GM11168 (cell line): ENCODE results near the gene PRKCSH.
"Not testable (repeated sequence)": the region's sequence is repeated elsewhere in the genome, so short reads cannot be mapped to it uniquely, and the experiment has no call there.

ENCODE experiments used
- in situ Hi-C: fragments of 300-500 bp; cut with MboI; formaldehyde crosslinking; loops from one replicate; pipeline ENCODE4 v1.12.0; 2022; ENCODE audit warnings: low sequenced_read_pairs; ENCODE audit not compliant: unreplicated experiment

The PRKCSH gene

DNA sequence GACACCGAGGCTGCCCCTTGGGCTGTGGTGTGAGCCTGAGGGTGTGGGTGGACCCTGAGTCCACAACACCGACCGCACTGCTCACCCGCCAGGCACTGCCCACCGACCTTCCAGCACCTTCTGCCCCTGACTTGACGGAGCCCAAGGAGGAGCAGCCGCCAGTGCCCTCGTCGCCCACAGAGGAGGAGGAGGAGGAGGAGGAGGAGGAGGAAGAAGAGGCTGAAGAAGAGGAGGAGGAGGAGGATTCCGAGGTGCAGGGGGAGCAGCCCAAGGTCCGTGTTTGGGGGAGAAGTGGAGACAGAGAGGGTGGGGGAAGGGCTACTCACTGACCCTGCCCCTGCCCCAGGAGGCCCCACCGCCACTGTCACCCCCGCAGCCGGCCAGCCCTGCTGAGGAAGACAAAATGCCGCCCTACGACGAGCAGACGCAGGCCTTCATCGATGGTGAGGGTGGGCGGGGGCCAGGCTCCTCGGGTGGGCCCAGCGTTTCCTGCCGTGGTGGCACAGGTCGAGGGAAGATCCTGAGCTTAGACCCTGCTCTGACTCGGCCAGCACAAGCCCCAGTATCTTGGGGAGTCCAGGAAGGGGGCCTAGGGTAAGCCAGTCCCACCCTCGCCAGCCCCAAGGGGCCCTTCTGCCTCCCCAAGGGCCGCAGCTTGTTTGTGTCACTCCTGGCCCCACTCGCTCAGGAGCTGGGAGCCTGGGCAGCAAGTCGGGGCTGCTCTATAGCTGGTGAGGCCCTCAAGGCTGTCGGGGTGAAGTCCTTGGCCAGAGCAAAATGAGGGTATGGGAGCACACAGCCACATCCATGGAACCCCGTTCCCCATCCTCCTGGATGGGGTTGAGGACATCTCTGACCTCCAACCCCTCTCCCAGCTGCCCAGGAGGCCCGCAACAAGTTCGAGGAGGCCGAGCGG lies 12.2 kb downstream of the PRKCSH start:
- in situ Hi-C loops = no loop called here

DNA sequence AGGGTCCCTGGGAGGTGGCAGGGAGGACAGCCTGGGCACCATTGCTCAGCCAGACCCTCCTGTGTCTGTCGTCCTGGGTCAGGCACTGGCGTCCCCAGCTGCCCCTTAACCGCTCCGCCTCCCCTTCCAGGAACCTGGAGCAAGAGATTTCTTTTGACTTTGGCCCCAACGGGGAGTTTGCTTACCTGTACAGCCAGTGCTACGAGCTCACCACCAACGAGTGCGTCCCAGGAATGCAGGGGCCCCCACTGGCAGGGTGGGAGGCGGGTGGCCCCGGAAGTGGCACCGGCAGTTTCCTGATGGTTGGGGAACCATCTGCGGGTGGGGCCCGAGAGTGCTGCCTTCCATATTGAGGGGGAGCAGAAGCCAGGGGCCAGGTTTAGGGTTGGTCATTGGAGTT lies 13.0 kb downstream of the PRKCSH start:
- in situ Hi-C loops = no loop called here

DNA sequence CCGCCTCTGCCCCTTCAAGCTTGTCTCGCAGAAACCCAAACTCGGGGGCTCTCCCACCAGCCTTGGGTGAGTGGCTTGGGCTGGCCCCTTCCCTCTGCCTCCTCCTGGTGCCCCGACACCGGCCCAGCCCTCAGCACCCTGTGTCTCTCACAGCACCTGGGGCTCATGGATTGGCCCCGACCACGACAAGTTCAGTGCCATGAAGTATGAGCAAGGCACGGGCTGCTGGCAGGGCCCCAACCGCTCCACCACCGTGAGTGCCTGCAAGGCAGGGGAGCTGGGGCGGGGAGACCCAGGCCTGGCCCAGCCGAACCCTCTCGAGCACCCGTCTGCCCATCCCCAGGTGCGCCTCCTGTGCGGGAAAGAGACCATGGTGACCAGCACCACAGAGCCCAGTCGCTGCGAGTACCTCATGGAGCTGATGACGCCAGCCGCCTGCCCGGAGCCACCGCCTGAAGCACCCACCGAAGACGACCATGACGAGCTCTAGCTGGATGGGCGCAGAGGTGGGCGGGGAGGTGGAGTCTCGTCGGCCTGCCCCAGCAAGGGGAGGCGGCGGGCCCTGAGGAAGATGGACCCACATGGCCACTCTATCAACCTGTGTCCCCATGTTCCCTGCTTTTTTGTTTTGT lies 13.6 kb downstream of the PRKCSH start:
- in situ Hi-C loops = no loop called here

DNA sequence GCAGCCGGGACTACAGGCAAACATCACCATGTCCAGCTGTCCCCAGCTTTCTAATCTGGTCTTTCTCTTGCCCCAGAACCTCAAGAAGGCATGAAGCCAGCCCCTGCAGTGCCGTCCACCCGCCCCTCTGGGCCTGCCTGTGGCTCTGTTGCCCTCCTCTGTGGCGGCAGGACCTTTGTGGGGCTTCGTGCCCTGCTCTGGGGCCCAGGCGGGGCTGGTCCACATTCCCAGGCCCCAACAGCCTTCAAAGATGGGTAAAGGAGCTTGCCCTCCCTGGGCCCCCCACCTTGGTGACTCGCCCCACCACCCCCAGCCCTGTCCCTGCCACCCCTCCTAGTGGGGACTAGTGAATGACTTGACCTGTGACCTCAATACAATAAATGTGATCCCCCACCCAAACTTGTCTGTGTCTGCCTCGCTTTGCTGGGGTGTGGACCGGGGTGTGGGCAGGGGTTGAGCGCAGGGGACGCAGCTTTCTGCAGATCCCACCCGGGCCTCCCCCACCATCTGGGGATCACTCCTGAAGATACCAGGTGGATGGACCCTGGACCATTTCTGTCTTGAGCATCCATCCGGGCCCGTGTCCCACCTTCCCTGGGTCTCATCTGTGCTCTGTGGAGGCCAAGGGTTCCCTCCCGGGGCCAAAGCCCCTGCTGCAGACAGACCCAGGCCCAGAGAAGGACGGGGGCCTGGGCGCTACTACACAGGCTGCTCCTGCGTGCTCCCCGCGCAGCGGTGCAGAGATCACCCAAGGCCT lies 15.3 kb downstream of the PRKCSH start:
- in situ Hi-C loops = no loop called here

DNA sequence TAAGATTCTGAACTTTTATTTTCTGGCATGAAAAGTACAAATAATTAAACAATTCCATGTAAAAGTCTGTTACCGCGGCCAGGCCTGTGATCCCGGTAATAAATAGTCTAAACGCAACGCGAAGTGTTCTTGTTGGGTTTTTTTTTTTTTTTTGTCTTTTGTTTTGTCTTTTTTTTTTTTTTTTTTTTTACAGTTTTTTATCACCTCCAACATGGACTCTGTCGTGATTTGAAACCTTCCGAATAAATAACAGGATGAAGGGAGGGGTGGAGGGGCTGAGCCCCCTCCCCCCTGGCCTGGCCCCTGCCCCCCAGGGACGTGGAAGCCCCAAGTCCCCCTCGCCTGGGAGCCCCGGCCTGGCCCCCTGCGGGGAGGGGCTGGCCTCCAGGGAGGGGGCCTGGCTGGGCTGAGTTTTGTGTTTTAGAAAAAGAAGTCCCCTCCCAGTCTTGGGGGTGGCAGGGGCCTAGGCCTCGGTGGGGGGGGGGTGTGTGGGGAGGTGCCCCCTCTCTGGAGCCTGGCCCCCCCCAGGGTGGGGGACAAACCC lies 16.0 kb downstream of the PRKCSH start:
- in situ Hi-C loops = no loop called here

DNA sequence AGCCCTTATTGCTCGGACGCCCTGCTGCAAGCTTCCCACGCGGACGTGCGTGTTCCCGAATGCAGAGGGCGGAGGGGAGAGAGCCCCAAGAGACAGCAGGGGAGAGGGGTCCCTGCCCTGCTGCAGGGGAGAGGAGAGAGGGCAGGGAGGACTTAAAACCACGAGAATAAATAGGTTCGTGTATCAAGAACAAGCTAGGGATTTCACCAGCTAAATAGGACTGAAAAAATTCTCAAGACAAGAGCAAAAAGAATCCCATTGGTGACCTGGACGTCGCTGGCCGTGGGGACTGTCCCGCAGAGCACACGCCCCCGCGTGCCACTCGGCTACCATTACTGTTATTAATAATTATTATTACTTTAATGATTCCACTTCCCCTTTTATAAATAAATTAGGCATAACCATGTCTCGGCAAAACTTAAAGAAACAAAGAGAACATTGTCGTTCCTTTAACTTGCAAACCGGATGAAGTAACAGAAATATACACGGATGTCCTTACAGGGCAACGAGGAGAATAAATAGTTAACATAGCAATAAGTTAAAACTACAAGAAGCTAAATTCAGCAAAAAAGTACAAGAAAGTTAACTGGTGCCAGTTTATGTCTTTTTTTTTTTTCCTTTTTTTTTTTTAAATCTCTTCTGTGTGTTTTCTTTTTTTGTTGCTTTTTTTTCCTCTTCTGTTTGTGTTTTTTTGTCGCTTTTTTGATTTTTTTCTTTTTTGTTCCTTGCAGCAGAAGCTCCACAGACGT lies 16.6 kb downstream of the PRKCSH start:
- in situ Hi-C loops = no loop called here

DNA sequence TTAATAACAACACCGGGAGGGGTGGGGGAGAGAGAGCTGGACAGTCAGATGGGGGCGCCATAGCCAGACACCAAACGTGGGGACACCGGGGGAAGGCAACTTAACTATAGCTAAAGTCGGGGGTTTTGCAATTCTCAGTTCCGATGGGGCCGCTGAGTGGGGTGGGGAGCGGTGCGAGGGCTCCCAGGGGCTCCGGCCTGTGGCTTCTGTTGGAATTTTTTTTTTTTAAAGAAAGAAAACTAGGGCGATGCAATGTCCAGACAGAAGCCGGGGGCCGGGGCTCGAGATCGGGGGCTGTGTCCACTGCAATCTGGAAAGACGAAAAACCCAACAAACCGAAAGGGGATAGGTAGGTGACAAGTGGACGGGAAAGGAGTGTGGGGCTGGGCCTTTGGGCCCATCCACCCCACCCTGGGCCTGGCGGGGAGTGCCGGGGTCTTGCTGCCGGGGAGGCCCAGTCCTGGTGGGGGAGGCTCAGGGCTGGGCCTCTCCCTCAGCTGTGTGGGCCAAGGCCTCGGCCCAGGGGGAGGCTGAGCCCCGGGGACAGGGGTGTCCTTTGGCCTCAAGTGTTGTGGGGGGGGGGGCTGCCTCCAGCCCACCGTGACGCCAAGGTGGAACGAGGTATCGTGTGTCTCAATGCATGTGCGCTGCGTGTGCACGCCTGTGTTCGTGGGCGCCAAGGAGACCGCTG lies 17.3 kb downstream of the PRKCSH start:
- in situ Hi-C loops = no loop called here

DNA sequence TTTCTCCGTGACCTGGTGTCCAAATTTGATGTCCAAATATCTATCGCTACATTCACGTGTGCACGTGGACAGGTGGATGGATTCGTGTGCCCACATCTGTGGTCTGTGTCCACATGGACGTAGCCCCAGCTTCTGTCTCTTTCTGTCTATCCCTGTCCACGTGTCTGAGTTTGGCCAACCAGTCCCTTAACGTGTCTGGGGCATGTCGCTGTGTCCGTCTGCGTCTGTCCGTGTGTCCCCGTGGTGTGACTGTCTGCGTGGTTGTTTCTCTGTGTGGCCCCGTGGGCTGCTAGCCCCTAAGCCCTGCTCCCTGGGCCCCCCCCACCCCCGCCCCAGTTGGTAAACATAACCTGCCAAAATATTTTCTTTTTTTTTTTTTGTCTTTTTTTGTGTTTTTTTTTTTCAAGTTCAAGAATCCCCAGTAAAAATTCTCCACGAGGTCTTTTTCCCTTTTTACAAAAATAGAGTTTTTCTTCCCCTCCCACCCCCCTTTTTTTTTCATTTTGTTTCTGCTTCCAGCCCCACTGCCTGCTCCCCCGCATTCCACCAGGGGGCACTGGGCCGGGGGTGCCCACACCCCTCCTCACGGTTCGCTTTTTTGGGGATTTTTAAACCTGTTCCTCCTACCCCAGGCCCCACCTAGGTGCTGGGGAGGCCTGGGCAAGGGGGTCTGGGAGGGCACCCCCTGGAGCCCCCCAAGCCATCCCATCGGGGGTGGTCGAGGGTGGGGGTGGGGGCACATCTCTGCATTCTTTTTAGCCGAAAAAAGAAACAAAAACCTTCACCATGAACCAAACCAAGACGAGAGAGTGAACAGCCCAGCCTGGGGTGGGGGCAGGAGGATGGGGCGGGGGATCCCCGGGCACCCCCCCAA lies 18.3 kb downstream of the PRKCSH start:
- in situ Hi-C loops = no loop called here

DNA sequence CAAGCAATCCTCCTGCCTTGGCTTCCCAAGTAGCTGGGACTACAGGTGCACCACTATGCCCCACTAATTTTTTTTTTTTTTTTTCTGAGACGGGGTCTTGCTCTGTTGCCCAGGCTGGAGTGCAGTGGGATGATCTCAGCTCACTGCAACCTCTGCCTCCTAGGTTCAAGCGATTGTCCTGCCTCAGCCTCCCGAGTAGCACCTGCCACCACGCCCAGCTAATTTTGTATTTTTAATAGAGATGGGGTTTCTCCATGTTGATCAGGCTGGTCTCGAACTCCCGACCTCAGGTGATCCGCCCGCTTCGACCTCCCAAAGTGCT lies 19.8 kb downstream of the PRKCSH start:
- in situ Hi-C loops = not testable (repeated sequence)

DNA sequence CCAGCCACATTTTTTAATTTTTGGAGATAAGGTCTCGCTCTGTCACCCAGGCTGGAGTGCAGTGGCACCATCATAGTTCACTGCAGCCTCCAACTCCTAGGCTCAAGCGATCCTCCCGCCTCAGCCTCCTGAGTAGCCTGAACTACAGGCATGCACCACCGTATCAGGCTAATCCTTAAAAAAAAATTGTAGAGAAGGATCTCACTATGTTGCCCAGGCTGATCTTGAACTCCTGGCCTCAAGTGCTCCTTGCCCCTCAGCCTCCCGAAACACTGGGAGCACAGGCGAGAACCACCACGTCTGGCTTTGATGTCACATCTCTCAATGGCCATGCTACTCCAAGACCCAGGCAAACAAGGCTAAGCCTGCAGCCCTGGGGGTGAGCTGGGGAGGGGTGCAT lies 21.2 kb downstream of the PRKCSH start:
- in situ Hi-C loops = no loop called here

DNA sequence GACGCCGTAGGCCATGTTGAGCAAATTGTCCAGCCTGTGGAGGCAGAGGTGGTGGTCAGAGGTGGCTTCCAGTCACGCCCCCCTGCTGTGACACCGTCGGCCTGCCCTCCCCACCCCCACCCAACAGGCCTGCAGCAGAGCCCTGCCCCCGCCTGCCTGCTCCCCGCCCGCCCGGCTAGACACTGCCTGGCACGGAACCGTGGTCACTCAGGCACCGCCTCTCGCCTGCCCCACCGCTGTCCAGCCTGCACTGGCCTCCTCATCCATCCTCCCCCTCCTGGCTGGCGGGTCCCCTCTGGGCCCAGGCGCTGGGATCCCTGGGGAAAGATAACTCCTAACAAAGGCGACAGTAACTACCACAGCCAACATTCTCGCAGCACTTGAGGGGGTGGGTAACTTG lies 21.7 kb downstream of the PRKCSH start:
- in situ Hi-C loops = no loop called here

DNA sequence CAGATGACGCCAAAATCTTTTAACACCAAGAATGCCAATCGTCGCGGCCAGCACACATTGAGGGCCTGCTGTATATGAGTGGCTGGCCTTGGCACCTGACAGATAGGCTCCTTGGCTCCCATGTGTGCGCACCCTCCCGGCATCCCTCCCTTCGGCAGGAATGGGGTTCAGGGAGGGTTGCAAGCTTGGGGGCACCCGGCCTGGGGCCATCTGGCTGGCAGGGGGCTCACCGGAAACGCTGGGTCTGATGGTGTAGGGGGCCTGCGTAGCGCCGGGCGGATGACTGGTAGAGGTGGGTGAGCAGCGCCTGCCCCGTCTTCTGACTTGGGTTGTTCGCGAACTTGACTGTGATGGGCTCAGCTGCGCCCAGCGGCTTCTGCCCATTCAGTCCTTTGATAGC lies 22.4 kb downstream of the PRKCSH start:
- in situ Hi-C loops = no loop called here

DNA sequence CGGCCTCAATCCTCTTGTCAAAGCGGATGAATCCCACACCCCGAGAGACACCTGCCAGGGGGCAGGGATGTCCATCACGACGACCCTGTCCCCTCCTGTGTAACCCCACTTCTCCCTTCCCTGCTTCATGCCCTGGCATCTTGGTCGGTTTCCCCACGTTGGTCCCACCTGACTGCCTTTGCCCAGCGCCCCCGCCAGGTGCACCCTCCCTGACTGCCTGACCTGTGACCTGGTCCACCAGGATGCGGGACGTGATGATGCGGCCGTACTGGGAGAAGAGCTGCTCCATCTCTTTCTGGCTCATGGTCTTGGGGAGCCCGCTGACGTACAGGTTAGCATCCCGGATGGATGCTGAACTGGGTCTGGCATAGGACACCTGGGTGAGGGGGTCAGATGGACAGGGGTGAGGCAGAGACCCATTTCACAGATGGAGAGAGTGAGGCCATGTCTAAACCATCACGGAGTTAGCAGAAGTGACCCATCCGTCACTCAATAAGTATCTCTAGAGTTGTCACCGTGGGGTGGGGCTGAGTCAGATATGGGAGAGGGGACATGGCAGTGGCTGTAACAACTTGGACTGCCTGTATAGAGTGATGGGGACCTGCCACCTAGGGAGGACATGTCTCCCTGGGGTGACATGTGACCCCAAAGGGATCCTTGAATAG lies 22.9 kb downstream of the PRKCSH start:
- in situ Hi-C loops = no loop called here

DNA sequence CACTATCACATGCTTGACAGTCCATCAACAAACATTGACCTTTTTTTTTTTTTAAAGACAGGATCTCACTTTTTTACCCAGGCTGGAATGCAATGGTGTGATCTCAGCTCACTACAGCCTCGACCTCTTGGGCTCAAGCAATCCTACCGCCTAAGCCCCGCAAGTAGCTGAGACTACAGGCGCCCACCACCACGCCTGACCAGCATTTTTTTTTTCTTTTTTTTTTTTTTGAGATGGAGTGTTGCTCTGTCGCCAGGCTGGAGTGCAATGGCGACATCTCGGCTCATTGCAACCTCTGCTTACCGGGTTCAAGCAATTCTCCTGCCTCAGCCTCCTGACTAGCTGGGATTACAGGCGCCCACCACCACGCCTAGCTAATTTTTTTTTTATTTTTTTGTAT lies 23.5 kb downstream of the PRKCSH start:
- in situ Hi-C loops = not testable (repeated sequence)

DNA sequence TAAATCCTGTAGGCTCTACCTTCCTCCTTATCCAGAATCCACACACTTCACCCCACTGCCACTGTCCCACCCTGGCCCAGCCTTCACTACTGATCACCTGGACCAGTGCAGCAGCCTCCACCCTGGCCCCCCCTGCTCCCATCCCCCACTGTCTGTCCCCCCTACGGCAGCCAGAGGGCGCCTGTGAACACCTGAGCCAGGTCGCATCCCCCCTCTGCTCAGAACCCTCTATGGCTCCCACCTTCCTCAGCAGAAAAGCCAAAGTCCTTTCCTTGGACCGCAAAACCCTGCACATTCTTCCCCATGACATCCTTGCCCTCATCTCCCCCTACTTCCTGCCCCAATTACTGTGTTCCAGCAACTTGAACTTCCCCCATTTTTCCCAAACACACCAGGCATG lies 24.8 kb downstream of the PRKCSH start:
- in situ Hi-C loops = no loop called here

DNA sequence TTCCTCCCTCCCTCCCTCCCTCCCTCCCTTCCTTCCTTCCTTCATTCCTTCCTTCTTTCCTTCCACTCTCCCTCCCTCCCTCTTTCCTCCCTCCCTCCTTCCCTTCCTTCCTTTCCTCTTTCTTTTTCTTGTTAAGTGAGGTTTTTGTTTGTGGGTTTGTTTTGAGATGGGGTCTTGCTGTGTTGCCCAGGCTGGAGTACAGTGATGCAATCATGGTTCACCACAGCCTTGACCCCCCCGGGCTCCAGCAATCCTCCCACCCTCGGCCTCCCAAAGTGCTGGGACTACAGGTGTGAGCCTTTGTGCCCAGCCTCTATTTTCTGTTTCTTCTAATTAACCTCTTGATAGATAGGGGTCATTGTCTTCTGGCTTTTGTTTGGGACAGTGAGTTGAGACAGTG lies 26.0 kb downstream of the PRKCSH start:
- in situ Hi-C loops = no loop called here

DNA sequence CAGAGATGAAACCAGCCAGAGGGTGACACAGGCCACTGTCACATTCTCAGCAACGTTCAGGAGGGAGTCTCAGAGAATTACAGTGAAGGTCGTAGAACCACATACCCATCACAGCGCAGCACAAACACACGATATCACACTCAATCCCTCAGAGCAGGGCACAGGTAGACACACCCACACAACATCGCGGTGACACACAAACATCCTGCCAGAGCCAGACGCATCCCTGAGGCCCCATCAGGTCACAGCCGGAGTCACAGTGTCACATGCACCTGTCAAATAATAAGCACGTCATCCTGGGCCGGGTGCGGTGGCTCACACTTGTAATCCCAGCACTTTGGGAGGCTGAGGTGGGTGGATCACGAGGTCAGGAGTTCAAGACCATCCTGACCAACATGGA lies 28.0 kb downstream of the PRKCSH start:
- in situ Hi-C loops = no loop called here
